Gastroesophageal sphincter (tissue), 4 donors: ENCODE data around the gene NRSN2. TPM values are rescaled to one million over a fixed set of nuclear protein-coding genes. Genes with fewer than 3 reads are reported as not detected.
"Not testable (repeated sequence)": the region's sequence is repeated elsewhere in the genome, so short reads cannot be mapped to it uniquely, and the experiment has no call there.

Experiments
- ATAC-seq: fragments of 150-250 bp; one replicate; pipeline ENCODE4 v1.9.1; 2016; ENCODE audit warnings: mild to moderate bottlenecking, moderate library complexity
- H3K27ac ChIP-seq, 4 donors: fragments of 200-600 bp; sonication (generic) in 3 of 4; 1 replicate in 3 of 4; 2 replicates in 1 of 4; pipeline ENCODE4 v1.5.1; 2016 to 2019
- H3K27me3 ChIP-seq: fragments of 200-600 bp; sonication (generic); one replicate; pipeline ENCODE4 v1.5.1; 2019
- H3K36me3 ChIP-seq, 2 donors: fragments of 200-600 bp; sonication (generic); one replicate each; pipeline ENCODE4 v1.5.1; 2019; ENCODE audit warnings: control low read depth in 1 of 2
- H3K4me1 ChIP-seq, 3 donors: fragments of 200-600 bp; sonication (generic); 1 replicate in 2 of 3; 2 replicates in 1 of 3; pipeline ENCODE4 v1.5.1; 2016 to 2019; ENCODE audit warnings: control low read depth in 2 of 3
- H3K4me3 ChIP-seq, 2 donors: fragments of 200-600 bp; sonication (generic); one replicate each; pipeline ENCODE4 v1.5.1; 2019; ENCODE audit warnings: mild to moderate bottlenecking in 1 of 2, moderate library complexity in 1 of 2
- H3K9me3 ChIP-seq, 3 donors: fragments of 200-600 bp; sonication (generic); one replicate each; pipeline ENCODE4 v1.5.1; 2017 to 2019; ENCODE audit warnings: control low read depth in 2 of 3
- CTCF ChIP-seq, 4 experiments: fragments of 200-600 bp in 2 of 4; fragments of 450-650 bp in 2 of 4; sonication (generic) in 1 of 4; IDR thresholded peaks; one replicate each; pipeline ENCODE4 v1.5.1; 2017 to 2019; ENCODE audit warnings: antibody characterized with exemption in 4 of 4, mild to moderate bottlenecking in 2 of 4, moderate library complexity in 2 of 4
- EP300 ChIP-seq: sonication (generic); formaldehyde crosslinking; IDR thresholded peaks from one replicate; pipeline ENCODE4 v1.6.1; 2017; ENCODE audit warnings: antibody characterized with exemption, mild to moderate bottlenecking
- POLR2A ChIP-seq, 2 donors: fragments of 450-650 bp; IDR thresholded peaks; one replicate each; pipeline ENCODE4 v1.6.1; 2017; ENCODE audit warnings: antibody characterized with exemption in 2 of 2, mild to moderate bottlenecking in 2 of 2, moderate library complexity in 1 of 2
- POLR2AphosphoS5 ChIP-seq: sonication (generic); formaldehyde crosslinking; IDR thresholded peaks from one replicate; pipeline ENCODE4 v1.6.1; 2017; ENCODE audit warnings: antibody characterized with exemption
- WGBS, 2 donors: methylation state at CpG; one replicate each; pipeline ENCODE4 v1.1.5; 2018; ENCODE audit warnings: low coverage in 1 of 2; 5-methylcytosine and 5-hydroxymethylcytosine counted together
- total RNA-seq, 4 donors: library from RNA; depleted of rRNA; stranded (reverse); fragments of >200 nt; gene quantifications; one replicate each; pipeline ENCODE4 v1.1.0, GENCODE V29; 2016

NRSN2 gene
- total RNA-seq, 4 donors from 2014 or later = 25.3 to 51.6 (median 30.2) TPM

GRCh38 chr20:371755-372542 is 25.0 kb downstream of the NRSN2 start:
- peak; percentile 88 for ATAC-seq
- H3K27ac ChIP-seq = peak overlapping the region in 2 of 4 donors; percentile 50 to 57
- H3K4me1 ChIP-seq = peaks cover 0 to 11% (median 3%) of the 10 kb centered on the region in 3 donors
- 79% methylated on average over 9 of the region's 10 CpGs; no CpG with 5 or more reads in 1 of the 2 donors for WGBS, 2 donors
- no peak overlapping the region for H3K4me3 ChIP-seq
- no peaks in the 10 kb centered on the region for H3K36me3 ChIP-seq
- peaks cover 9% of the 10 kb centered on the region for H3K27me3 ChIP-seq
- no peak for TF ChIP-seq POLR2AphosphoS5
- TF ChIP-seq POLR2A (IDR thresholded peaks at IDR 0.05) = no peak
- no peak for TF ChIP-seq EP300
- no peak for TF ChIP-seq CTCF (IDR thresholded peaks at IDR 0.05)
- no peaks in the 10 kb centered on the region for H3K9me3 ChIP-seq

GRCh38 chr20:372543-373082 is 25.7 kb downstream of the NRSN2 start:
- Histone ChIP-seq H3K27ac (peak overlapping the region in 2 of 4 donors; percentile 50 to 57), H3K4me1 (peaks cover 0 to 11% (median 3%) of the 10 kb centered on the region in 3 donors)
- H3K4me3 ChIP-seq, H3K36me3 ChIP-seq, H3K9me3 ChIP-seq, ATAC-seq, H3K27me3 ChIP-seq: not testable (repeated sequence)
- WGBS, 2 donors = 87% methylated on average over 7 of the region's 11 CpGs; no CpG with 5 or more reads in 1 of the 2 donors

- no peaks in the 10 kb centered on the region for H3K9me3 ChIP-seq
- H3K27ac ChIP-seq = peak overlapping the region in 1 of 4 donors; percentile 50
- peaks cover 9% of the 10 kb centered on the region for H3K27me3 ChIP-seq
- H3K36me3 ChIP-seq = no peaks in the 10 kb centered on the region
- H3K4me1 ChIP-seq = peaks cover 0 to 11% (median 3%) of the 10 kb centered on the region in 3 donors
- H3K4me3 ChIP-seq = no peak overlapping the region
- TF ChIP-seq POLR2AphosphoS5 (no peak), CTCF (IDR thresholded peaks at IDR 0.05) (no peak), EP300 (no peak), POLR2A (IDR thresholded peaks at IDR 0.05) (no peak)
- ATAC-seq = peak; percentile 34
- 72 to 77% methylated on average over 4 to 8 of the region's 9 CpGs for WGBS, 2 donors
These were observed 26.4 kb downstream of the NRSN2 start for GRCh38 chr20:373171-373890.

- H3K4me3 ChIP-seq = no peak overlapping the region
- H3K27ac ChIP-seq = no peak overlapping the region
- WGBS, 2 donors = 66 to 90% methylated on average over 5 of the region's 10 CpGs
These were observed 28.5 kb downstream of the NRSN2 start for GRCh38 chr20:375265-375889.

More at GRCh38 chr20:375265-375889, 28.5 kb downstream of the NRSN2 start:
- no peaks in the 10 kb centered on the region for H3K9me3 ChIP-seq
- H3K27me3 ChIP-seq = peaks cover 12% of the 10 kb centered on the region
- H3K4me1 ChIP-seq = peaks cover 0 to 11% (median 3%) of the 10 kb centered on the region in 3 donors
- TF ChIP-seq POLR2A (IDR thresholded peaks at IDR 0.05) = no peak
- TF ChIP-seq CTCF (IDR thresholded peaks at IDR 0.05) = no peak
- H3K36me3 ChIP-seq = no peaks in the 10 kb centered on the region
- ATAC-seq = no peak
